ENCODE measurements around the gene DEFB121. TPM values are rescaled to one million over a fixed set of nuclear protein-coding genes. Genes with fewer than 3 reads are reported as not detected.

The DEFB121 gene
- polyA plus RNA-seq, 1 of the 3 experiments (the other 2 are of a cell fraction), result not detected

GRCh38 chr20:31394900-31395299, 11.1 kb downstream of the DEFB121 start:
- ChIA-PET CTCF (no interaction called here), POLR2A (no interaction called here)
- no peak overlapping the region for H3K4me2 ChIP-seq
- no peak overlapping the region for H3K27ac ChIP-seq (ENCODE audit: low read depth in 2 of 2, low read length in 1 of 2)
- TF ChIP-seq RCOR1 (IDR thresholded peaks at IDR 0.05; ENCODE audit: low read length) (no peak), TAF1 (IDR thresholded peaks at IDR 0.05; ENCODE audit: borderline replicate concordance, low read depth, low read length) (no peak), JUND (IDR thresholded peaks at IDR 0.05) (no peak), FOXM1 (IDR thresholded peaks at IDR 0.05; ENCODE audit: low read depth) (no peak), RFX5 (IDR thresholded peaks at IDR 0.05; ENCODE audit: low read length) (no peak)
- H3F3A ChIP-seq (replicated peaks; ENCODE audit: insufficient read depth), result no peaks in the 10 kb centered on the region
- no peaks in the 10 kb centered on the region for H4K20me1 ChIP-seq (ENCODE audit: insufficient read depth)
- H3K9ac ChIP-seq, result no peak overlapping the region
- H3K27me3 ChIP-seq (ENCODE audit: insufficient read depth), result no peaks in the 10 kb centered on the region; the same call in 1 of the 2 replicates
- H3K36me3 ChIP-seq (replicated peaks in 1 of 2; ENCODE audit: control insufficient read depth in 1 of 2, insufficient read depth in 2 of 2, low read length in 1 of 2), result no peaks in the 10 kb centered on the region
- no peak overlapping the region for H3K4me3 ChIP-seq (ENCODE audit: low read depth in 2 of 2, low read length in 1 of 2)
- H3K9me2 ChIP-seq, result no peaks in the 10 kb centered on the region
- no peaks in the 10 kb centered on the region for H3K4me1 ChIP-seq (ENCODE audit: control insufficient read depth in 1 of 2, insufficient read depth in 2 of 2, low read depth in 1 of 2, low read length in 1 of 2)
- H3K9me3 ChIP-seq, result no peaks in the 10 kb centered on the region
- H2AFZ ChIP-seq (ENCODE audit: low read depth), result no peak overlapping the region
- WGBS (ENCODE audit: low lambda C conversion rate), result 2% methylated on average over 3 of the region's 3 CpGs
- DNase-seq, result no peak
- no peaks in the 10 kb centered on the region for H3K79me2 ChIP-seq (ENCODE audit: insufficient read depth)

DNA sequence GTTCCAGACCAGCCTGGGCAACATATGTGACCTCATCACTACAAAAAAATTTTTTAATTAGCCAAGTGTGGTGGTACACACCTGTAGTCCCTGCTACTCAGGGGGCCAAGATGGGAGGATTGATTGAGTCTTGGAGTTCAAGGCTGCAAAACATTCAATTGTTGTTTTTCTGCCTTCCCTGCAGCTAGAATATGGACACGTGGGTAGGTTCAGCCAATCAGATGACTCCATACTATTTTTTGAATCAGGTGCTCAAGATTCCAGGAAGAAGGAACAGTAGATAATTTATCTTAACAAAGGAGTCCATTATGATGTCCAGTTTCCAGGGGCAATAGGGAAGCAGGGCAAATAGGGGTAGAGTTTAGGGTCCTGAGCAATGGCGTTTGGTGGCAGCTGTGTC, 13.2 kb downstream of the DEFB121 start:
- WGBS (ENCODE audit: low lambda C conversion rate), result 9% methylated on average over 2 of the region's 2 CpGs
- Histone ChIP-seq H3F3A (replicated peaks; ENCODE audit: insufficient read depth) (no peaks in the 10 kb centered on the region), H3K4me2 (no peak overlapping the region), H2AFZ (ENCODE audit: low read depth) (no peak overlapping the region), H3K79me2 (ENCODE audit: insufficient read depth) (no peaks in the 10 kb centered on the region), H3K9me2 (no peaks in the 10 kb centered on the region), H3K4me3 (ENCODE audit: low read depth in 2 of 2, low read length in 1 of 2) (no peak overlapping the region), H4K20me1 (ENCODE audit: insufficient read depth) (no peaks in the 10 kb centered on the region), H3K36me3 (replicated peaks in 1 of 2; ENCODE audit: control insufficient read depth in 1 of 2, insufficient read depth in 2 of 2, low read length in 1 of 2) (no peaks in the 10 kb centered on the region), H3K9me3 (no peaks in the 10 kb centered on the region), H3K4me1 (ENCODE audit: control insufficient read depth in 1 of 2, insufficient read depth in 2 of 2, low read depth in 1 of 2, low read length in 1 of 2) (no peaks in the 10 kb centered on the region), H3K27me3 (ENCODE audit: insufficient read depth) (peaks cover 8% of the 10 kb centered on the region; the same call in 1 of the 2 replicates), H3K9ac (no peak overlapping the region), H3K27ac (ENCODE audit: low read depth in 2 of 2, low read length in 1 of 2) (no peak overlapping the region)
- ChIA-PET POLR2A (no interaction called here), CTCF (interaction anchor here (0.6 kb wide), 1 partner anchor 139 kb away, joined by 3 read pairs; no protein-coding TSS in a partner anchor)
- no peak for DNase-seq
- TF ChIP-seq EP300 (IDR thresholded peaks at IDR 0.05; ENCODE audit: borderline replicate concordance in 1 of 2, low read depth in 1 of 2, low read length in 1 of 2) (no peak), PBX3 (IDR thresholded peaks at IDR 0.05) (no peak), MAX (IDR thresholded peaks at IDR 0.05; ENCODE audit: low read depth) (no peak), GATA2 (CRISPR knock-in tag; IDR thresholded peaks at IDR 0.05) (no peak), TCF12 (IDR thresholded peaks at IDR 0.05) (no peak), FOXM1 (IDR thresholded peaks at IDR 0.05; ENCODE audit: low read depth) (no peak), GABPA (IDR thresholded peaks at IDR 0.05; ENCODE audit: low read depth) (no peak), NRF1 (IDR thresholded peaks at IDR 0.05; ENCODE audit: low read depth, low read length) (no peak), MXI1 (IDR thresholded peaks at IDR 0.05; ENCODE audit: low read depth, low read length) (no peak)

GRCh38 chr20:31390490-31390889, 15.5 kb downstream of the DEFB121 start, which contains the start of gene DEFB119:
TSS of gene DEFB119 (minus strand) at chr20:31390590. CDS start at chr20:31390483, 107 bp downstream.
- CTCF ChIA-PET, result no interaction called here
- Histone ChIP-seq H3K9me2 (no peaks in the 10 kb centered on the region), H3K27ac (ENCODE audit: low read depth in 2 of 2, low read length in 1 of 2) (no peak within 1 kb of the TSS), H3K9me3 (no peaks in the 10 kb centered on the region), H4K20me1 (ENCODE audit: insufficient read depth) (no peaks in the 10 kb centered on the region), H3K36me3 (replicated peaks in 1 of 2; ENCODE audit: control insufficient read depth in 1 of 2, insufficient read depth in 2 of 2, low read length in 1 of 2) (no peaks in the 10 kb centered on the region), H3K9ac (no peak within 1 kb of the TSS), H3K79me2 (ENCODE audit: insufficient read depth) (no peaks in the 10 kb centered on the region), H3K4me2 (no peak within 1 kb of the TSS), H3K4me1 (ENCODE audit: control insufficient read depth in 1 of 2, insufficient read depth in 2 of 2, low read depth in 1 of 2, low read length in 1 of 2) (no peaks in the 10 kb centered on the region), H3K4me3 (ENCODE audit: low read depth in 2 of 2, low read length in 1 of 2) (no peak within 1 kb of the TSS), H3F3A (replicated peaks; ENCODE audit: insufficient read depth) (no peaks in the 10 kb centered on the region), H2AFZ (ENCODE audit: low read depth) (no peak within 1 kb of the TSS), H3K27me3 (ENCODE audit: insufficient read depth) (peaks cover 13% of the 10 kb centered on the region; the same call in 1 of the 2 replicates)
- TF ChIP-seq SIN3A (IDR thresholded peaks at IDR 0.05; ENCODE audit: borderline replicate concordance, low read depth, low read length), result no peak
- no peak for DNase-seq
- 0% methylated on average over 1 of the region's 1 CpG for WGBS (ENCODE audit: low lambda C conversion rate)
- POLR2A ChIA-PET, result no interaction called here

Data from SK-N-SH (cell line).